MM.1S (cell line): ENCODE data around the gene UST.

Experiments used
- EZH2phosphoT487 ChIP-seq: fragments of 300-600 bp; sonication (generic); IDR thresholded peaks from 2 replicates; pipeline ENCODE4 v1.6.1; 2018; ENCODE audit warnings: antibody characterized with exemption, low read length
- TF ChIP-seq, protein P1 (sequence below): fragments of 300-600 bp; sonication (generic); IDR thresholded peaks from 2 replicates; pipeline ENCODE4 v1.5.1; 2016; ENCODE audit warnings: antibody characterized with exemption, low read length, mixed read lengths

DNA sequence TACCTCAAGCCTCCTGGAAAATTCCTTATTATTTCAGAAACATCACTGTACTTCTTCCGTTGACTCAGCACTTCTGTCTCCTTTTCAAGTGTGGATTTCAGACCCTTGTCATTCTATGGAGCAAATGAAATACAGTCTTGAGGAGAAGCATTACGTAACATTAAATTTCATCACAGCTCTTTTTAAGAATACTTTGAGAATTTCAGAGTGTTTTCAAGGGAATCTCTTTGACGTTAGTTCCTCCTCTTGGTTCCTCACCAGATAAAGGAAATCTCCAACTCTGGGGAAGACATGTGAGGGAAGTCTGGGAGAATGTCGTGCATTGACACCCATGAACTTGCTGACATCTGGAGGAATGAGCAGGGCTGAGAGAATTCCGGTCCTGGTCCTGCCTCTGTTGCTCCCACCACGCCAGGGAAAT is 32.3 kb downstream of the UST start:
- TF ChIP-seq, protein P1, sequence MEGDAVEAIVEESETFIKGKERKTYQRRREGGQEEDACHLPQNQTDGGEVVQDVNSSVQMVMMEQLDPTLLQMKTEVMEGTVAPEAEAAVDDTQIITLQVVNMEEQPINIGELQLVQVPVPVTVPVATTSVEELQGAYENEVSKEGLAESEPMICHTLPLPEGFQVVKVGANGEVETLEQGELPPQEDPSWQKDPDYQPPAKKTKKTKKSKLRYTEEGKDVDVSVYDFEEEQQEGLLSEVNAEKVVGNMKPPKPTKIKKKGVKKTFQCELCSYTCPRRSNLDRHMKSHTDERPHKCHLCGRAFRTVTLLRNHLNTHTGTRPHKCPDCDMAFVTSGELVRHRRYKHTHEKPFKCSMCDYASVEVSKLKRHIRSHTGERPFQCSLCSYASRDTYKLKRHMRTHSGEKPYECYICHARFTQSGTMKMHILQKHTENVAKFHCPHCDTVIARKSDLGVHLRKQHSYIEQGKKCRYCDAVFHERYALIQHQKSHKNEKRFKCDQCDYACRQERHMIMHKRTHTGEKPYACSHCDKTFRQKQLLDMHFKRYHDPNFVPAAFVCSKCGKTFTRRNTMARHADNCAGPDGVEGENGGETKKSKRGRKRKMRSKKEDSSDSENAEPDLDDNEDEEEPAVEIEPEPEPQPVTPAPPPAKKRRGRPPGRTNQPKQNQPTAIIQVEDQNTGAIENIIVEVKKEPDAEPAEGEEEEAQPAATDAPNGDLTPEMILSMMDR = no peak
- no peak for TF ChIP-seq EZH2phosphoT487
